DMS79 treated with DMSO at 0.1 percent for 48 hours (cell line): ENCODE measurements around the gene ZNF184.
A peak's percentile ranks its signal among the peaks of the same experiment; 100 is the strongest.

ENCODE experiments used
- DNase-seq: peaks from one replicate; lab custom pipeline; 2025; lab: John Stamatoyannopoulos, UW

Gene ZNF184

DNA sequence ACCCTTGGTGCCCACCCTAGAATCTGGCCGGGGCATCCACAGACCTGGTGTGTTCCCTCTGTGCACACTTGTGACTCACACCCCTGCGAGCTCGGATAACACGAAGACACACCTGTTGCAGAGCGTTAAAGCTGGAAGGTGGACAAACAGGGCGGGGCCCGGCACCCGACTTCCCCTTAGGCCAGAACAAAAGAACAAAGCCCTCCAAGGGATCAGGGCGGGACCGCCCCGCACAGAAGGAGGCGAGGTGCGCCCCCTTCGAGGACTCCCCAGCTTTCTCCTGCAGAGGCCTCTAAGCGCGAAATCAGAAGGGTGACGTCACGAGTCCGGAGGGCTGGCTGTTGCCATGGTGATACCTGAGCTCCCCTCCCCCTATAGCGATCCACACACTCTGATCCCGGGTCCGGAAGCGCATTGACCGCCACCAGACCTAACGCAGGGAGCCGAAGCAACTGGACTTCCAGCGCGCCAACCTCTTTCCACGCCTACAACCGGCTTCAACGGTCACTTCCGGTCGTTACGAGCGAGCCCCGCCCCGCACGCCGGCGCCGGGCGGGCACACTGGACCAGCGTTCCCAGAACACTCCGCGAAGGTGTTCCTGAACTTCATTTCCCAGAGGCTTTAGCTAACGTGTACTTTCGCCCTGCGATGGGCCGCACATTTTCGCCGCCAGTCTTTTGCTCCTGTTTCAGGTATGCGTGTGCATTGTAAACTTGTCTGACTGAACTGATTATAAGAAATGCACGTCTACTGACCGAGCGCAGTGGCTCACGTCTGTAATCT lies at the start of gene ZNF184:
Gene ZNF184 (minus strand): TSS at position 489 of the 784 bp plus-strand sequence. CDS start 811 bp downstream, outside the sequence.
- peak; percentile 73 for DNase-seq

DNA sequence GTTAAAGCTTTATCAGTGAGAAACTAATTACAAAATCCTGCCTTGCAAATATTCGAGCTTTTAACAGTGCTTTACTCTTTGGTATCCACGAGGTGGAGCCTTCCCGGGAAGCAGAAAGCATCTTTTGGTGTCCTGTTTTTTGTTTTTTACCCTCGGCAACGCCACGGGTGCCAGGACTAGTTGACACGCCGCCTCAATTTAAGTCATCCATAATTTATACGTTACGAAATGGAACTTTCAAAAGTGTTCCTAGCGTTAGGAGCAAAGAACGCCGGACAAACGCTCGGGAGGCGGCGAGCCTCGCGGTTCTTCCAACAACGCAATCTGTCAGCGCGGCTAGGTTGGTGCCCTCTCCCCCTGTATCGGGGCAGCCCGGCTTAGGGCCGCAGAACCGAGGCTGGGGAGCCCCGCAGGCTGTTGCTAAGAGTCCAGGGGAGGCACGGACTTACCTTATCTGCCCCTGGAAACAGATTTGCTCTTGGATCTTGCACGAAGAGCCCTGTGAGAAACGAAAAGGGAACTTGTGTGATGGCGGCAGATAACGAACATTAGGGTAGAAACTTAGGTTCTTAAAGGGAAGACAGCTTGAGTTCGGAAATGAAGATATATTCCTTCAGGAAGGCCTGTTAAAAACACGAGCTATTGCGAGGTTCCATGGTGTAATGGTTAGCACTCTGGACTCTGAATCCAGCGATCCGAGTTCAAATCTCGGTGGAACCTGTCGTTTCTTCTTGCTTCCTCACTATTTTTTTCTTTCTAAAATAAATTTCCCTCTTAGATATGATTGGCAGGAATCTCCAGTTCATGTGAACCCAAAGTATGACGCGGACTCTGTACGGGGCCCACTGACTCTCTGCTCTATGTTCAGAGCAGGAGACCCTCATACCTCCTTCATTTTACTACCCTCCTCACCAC lies 46.2 kb upstream of the ZNF184 start:
- peak; percentile 27 for DNase-seq

DNA sequence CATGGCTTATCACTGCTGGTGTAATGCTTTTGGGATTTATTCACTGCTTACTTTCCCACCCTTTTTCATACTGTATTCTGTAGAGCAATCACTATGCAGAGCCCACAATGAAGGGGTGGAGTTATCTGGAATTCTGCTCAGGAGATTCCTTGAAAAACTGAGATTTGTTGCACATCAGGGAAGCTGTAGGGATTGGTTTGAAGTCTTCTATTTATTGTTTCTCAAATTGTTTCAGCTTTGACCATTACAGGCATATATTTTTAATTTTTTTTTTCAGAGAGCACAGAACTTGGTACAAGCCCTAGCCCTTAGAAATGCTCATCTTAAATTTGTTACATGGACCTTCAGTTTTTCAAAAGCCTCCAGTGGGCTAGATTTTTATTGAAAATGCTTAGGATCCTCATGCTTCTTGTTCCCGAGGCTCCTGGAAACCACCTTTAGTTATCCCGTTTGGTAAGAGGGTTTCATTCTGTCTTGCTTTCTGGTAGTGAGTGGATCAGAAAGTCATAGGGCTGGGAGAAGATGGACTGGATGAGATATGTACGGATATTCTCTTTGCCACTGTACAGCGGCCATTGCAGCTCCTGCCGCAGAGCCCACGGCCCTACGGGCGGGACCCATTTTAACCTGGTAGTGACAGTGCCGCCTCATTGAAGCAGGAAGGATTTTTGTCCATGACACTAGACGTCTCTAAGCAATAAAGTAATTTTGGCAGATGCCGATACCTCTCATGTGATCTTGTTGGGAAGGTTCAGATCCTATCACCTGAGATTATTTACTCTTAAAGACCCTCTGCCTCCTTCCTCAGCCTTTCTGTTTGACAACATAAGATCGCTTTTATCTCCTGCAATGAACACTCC lies 45.3 kb upstream of the ZNF184 start:
- peak; percentile 23 for DNase-seq

DNA sequence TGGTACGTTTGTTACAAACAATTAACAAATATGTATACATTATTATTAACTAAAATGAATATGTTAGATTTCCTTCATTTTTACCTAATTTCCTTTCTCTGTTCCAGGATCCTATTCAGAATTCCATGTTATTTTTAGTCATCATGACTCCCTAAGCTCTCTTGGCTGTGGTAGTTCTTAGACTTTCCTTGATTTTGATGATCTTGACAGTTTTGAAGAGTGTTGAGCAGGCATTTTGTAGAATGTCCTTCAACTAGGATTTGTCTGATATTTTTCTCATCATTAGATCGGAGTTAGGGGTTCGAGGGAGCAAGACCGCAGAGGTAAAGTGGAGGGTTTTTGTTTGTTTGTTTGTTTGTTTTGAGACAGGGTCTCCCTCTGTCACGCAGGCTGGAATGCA lies 44.3 kb upstream of the ZNF184 start:
- no peak for DNase-seq

DNA sequence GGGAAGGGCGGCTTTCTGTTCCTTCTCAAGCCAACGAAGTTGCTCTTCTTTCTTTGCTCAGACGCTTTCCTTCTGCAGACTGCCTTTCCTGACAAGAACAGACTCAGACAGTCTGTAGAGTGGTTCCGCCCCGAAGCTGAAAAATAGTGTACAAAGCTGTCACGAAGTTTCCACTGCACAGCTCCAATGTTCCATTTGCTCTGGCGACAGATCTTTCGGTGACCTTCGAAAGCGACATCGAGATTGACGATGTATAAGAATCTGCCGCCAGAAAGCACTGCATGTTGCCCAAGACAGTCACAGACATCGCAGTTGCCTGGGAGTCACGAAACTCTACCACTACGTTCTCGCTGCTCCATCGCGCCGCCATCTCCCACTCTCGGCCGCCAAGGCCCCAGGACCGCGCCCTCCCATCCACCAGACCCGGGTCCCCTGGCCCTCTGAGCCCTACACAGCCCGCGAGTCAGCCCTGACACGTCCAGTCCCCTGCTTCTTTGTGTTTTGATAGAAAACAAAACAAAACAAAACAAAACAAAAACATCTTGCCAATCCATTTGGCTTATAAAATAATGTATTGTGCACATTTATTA lies 42.1 kb upstream of the ZNF184 start:
- no peak for DNase-seq

DNA sequence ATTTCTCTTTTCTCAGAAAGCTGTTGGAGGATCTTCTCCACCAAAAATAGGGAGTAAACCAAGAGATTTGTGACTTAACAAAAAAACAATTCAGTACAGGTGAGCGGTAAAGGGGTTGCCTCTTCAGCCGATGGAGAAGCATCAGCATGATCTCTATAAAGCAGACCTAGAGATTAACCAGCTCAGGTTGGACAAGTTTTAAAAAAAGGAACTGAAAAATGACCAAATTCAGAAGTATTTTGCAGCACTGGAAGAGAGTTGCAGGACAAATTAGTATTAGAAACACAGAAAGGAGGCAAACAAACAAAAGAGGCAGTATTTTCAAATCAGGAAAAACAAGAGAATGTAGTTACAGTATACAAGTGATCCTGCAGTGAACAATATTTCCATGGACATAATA lies 39.6 kb upstream of the ZNF184 start:
- no peak for DNase-seq

DNA sequence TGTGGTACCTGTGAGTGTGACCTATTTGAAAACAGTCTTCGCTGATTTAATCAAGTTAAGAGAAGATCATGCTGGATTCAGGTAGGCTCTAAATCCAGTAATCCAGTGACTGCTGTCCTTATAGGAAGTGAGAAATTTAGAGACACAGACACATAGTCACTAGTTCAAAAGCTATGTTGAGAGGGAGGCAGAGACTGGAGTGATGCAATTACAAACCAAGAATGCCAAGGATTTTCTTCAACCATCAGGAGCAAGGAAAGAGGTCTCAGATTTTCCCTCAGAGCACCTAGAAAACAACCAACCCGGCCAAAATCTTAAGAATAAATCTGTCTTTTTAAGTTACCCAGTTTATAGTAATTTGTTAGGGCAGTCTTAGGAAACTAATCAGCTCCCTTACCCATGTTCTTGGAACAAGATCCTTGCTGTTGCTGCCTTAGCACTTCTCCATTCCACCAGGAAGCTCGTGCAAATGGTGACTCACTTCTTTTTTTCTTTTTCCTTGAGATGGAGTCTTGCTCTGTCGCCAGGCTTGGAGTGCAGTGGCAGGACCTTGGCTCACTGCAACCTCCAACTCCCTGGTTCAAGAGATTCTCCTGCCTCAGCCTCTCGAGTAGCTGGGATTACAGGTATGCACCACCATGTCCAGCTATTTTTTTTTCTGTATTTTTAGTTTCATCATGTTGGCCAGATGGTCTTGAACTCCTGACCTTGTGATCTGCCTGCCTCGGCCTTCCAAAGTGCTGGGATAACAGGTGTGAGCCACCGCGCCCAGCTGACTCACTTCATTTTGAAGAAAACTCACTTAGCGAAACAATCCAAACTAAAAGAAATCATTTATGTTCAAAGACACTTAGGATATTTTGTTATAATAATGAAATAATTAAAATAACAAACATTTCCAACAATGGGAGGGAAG lies 34.4 kb upstream of the ZNF184 start:
- no peak for DNase-seq

DNA sequence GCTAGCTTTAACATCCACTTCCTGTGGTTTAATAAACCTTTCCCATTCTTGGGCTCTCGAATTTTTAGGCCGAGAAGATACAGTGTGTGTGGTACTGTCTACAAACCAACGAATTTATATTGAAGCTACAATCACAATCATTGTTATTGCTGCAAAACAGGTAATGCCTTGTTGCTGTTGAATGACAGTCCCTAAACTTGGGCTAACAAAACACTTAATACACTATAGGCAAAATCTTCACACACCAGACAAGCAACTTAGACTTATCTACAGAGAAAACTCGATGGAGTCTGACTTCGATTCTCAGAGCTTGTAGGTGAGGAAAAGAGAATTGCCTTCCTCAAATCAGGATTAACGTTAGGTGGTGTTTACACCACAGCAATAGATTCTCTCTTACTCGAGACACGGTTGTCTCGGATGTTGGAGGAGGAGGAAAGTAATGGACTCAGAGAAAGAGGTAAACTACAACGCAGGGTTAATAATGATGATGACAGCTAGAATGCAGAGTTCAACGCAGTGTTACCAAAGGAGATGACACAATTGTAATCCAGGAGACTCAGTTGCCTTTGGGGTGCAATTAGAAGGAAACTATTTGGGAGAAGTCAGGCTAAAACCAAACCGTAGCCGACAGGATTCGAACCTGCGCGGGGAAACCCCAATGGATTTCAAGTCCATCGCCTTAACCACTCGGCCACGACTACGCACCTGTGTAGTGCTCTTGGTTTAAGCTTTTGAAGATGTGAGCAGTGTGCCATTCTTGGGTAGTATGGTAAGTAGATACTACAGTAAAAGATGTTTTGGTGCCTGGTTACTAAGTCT lies 32.5 kb upstream of the ZNF184 start:
- DNase-seq = no peak

DNA sequence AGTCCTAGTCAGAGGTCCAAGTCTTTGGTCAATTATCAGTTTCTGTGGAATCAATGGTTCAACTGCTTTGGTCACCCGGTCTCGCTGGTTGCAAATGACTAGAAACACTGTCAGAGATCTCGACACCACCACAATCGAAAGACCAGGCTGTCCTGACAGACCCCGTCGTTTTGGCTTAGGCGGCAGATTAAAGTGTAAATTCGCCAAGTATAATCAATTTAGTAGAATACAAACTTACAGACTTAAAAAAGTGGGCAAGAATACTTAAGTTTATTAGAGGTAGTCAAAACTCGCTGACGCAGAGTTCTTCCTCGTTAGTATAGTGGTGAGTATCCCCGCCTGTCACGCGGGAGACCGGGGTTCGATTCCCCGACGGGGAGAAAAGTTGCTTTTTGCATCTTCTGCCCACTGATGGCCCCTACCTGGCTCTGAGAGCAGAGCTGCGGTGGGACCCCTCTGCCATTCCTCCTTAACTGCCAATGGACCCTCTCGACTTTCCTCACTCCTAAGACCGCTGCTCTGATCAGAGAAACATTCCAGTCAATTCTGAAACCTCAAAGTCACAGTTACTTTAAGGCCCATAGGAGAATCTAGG lies 30.6 kb upstream of the ZNF184 start:
- DNase-seq = peak; percentile 30

DNA sequence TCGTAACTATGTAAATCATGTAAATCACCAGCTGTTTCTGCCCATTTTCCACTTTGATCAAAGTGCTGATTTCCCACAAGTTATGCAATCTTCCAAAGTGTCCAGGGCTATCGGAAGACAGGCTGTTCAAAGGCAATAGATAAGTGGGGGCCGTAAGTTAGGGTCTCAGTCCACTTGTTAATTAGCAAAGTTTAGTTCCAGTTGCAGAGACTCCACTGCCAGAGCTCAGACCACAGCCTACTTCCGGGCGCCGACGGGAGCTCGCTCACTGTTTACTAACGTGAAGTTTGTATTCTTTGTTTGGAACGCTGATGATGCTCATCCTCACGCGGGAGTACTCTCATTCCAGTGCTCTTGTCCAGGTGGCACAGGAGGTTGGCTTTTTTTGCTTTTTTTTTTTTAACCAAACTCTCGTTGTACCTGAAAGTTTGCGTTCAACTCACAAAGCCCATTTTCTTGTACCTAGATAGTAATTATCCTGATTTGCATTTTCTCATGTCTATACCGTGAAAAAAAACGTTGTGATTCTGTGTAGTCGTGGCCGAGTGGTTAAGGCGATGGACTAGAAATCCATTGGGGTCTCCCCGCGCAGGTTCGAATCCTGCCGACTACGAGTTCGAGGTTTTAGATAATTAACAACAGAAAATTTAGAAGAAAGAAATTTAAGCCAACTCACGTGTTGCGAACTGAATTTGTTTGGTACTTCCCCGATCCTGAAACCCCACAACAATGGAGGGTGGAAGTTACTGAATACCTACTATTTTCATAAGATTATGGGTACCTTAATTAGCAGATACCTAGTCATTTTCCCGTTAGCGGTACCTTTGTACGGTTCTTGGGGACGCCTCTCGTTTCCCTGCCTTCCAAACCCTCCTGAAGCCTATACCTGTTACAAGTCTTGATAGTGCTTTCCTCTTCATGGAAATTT lies 29.9 kb upstream of the ZNF184 start:
- peak; percentile 26 for DNase-seq

DNA sequence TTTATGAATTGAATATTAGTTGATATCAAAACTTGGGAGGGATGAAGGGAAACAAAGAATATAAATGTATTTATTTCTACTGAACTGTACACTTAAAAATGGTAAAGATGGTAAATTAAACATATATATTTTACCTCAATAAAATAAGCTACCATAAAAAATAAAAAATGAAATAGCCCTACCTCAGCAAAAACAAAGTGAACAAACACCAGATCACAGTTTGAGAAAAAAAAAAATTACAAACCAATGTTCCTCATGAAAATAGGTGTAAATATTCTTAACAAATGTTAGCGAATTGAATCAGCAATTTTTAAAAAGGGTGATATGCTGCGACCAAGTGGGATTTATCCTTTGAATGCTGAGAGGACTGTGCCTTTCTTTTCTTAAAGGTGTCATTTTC lies 28.3 kb upstream of the ZNF184 start:
- no peak for DNase-seq

DNA sequence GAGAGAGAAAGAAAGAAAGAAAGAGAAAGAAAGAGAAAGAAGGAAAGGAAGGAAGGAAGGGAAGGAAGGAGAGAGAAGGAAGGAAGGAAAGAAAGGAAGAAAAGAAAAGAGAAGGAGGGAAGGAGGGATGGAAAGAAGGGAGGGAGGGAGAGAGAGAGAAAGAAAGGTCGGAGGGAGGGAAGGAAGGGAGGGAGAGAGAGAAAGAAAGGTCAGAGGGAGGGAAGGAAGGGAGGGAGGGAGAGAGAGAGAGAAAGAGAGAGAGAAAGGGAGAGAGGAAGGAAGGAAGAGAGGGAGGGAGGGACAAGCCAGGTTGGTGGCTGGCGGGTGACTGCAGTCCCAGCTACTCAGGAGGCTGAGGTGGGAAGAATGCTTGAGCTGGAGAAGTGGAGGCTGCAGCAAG lies 27.3 kb upstream of the ZNF184 start:
- DNase-seq = no peak

DNA sequence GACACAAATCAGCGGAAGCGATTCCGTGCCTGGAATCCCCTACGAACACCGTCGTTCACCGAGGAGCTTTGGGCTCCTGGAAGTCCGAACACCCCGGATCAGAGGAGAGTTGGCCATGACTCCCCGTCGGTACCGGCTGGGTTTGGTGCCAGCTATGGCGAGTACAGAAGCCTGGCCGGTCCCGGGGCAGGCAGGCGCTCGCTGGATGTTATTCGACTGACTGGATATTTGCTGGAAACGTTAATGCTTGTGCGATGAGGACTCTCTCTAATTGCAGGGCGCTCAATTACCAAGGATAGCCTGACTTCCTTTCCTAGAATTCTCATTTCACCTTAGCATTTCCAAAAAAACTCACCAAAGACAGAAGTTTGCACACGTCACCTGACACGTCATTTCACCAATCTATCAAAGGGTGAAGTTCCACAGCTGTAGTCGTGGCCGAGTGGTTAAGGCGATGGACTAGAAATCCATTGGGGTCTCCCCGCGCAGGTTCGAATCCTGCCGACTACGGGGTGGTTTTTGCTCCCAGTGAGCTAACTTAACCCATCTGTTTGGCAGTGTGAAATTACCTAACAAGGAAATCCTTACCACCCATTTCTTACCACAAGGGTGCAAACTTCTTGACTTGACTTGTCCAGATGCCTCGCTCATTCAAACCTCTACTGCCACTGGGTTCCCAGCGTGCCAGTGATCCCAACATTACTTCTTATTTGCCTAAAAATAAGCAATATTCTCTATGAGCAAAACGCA lies 22.7 kb upstream of the ZNF184 start:
- DNase-seq = no peak

DNA sequence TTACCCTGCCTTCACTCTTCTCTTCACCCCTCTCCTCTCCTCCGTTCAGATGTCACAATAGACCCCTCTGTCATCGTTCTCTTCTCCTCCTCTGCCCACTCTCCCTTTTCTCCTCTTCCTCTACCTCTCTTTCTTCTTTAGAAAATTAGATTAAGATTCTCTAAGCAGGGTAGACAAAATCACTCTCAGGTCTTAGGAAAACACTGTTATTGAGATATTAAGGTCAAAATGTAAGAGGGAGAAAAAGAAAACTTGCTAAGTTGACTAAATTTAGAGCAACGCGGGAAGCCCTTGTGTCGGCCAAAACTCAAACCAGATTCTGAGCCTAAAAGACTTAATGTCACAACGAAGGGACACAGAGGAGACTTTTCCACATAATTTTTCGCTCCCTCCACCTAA lies 22.1 kb upstream of the ZNF184 start:
- no peak for DNase-seq

DNA sequence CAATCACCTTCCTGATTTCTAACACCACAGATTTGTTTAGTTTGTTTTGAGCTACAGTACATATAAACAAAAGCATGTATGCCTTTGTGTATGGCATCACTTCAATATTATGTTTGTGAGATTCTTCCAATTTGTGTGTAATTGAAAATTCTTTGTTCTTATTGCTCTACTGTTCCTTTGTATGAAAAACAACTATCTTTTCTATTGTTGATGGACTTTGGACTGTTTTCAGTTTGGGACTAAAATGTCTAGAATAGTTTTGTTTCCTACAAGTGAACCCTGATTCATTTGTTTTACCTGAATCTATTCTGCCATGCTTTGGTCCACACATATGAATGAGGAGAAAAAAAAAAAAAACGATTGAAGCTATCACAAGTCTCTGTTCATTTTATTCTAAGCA lies 21.2 kb upstream of the ZNF184 start:
- DNase-seq = no peak

DNA sequence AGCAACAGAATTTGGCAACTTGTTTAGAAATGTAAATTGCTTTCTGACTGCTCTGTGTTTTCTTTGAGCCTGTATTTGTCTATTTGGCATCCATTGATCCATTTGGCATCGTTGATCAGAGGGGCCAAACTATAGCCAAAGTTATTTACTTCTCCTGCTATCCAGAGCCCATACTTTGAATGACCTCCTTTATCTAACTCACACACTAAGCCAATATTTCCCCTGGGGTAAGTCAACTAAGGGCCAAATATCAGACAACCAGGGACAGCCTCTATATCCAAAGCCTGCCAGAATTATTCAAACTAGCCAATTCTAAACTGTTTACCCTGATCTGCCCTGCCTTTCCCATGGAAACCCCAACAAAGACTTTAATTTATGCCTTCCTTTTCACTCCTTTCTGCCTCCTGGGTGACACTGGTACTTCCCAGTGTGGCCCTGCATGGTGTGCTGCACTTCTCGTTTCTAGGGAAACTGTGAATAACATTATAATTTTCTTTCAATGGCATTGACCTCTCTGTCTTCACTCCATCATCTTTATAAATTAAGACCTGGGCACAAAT lies 19.8 kb upstream of the ZNF184 start:
- no peak for DNase-seq
